Measurements from ENCODE around the gene MEPCE.

Gene MEPCE

DNA sequence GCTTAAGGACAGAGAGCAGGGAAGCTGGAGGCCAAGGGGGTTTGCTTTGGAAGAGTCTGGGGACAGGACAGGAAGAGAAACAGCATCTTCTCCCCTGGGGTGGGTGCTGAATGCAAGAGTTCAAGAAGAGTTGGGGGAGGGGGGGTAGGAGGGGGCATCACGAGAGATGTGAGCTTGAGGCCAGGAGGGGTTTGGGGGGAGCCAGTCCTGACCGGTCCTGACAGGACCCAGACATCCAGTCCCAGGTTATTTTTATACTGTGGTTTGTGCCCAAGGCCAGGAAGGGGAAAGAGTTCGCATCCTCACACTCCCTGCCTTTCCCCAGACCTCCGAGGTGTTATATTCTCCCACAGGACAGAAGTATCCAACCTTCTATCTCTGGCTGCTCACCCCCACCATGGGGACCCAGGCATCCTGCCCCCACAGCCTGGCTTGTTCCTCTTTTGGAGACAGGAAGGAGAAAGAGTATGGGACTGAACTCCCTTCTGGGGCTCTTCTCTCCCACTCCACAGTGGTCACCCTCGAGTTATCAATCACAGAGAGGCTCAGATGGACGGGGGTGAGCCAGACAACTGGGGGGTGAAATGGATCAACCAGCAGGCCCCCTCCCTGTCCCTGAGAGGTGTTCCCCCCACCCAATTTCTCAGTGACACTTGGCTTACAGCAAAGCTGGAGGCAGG is 46.6 kb downstream of the MEPCE start:
- Histone ChIP-seq H3K9me3 (ENCODE audit: control insufficient read depth, low read length) (no peaks in the 10 kb centered on the region), H3K4me3 (ENCODE audit: extremely low read depth, insufficient read depth, low read length, poor library complexity, severe bottlenecking) (peak overlapping the region; percentile 14), H3K36me3 (ENCODE audit: control insufficient read depth, insufficient read depth, low read length) (peaks cover 29% of the 10 kb centered on the region), H3K27ac (ENCODE audit: low read depth, low read length, severe bottlenecking) (no peak overlapping the region), H3K4me1 (ENCODE audit: control insufficient read depth, insufficient read depth, low read length, poor library complexity, severe bottlenecking) (peaks cover 28% of the 10 kb centered on the region)
- WGBS, 2 experiments (ENCODE audit: insufficient coverage in 2 of 2): 31% methylated on average over 3 of the region's 6 CpGs; no CpG with 5 or more reads in 1 of the 2 experiments

DNA sequence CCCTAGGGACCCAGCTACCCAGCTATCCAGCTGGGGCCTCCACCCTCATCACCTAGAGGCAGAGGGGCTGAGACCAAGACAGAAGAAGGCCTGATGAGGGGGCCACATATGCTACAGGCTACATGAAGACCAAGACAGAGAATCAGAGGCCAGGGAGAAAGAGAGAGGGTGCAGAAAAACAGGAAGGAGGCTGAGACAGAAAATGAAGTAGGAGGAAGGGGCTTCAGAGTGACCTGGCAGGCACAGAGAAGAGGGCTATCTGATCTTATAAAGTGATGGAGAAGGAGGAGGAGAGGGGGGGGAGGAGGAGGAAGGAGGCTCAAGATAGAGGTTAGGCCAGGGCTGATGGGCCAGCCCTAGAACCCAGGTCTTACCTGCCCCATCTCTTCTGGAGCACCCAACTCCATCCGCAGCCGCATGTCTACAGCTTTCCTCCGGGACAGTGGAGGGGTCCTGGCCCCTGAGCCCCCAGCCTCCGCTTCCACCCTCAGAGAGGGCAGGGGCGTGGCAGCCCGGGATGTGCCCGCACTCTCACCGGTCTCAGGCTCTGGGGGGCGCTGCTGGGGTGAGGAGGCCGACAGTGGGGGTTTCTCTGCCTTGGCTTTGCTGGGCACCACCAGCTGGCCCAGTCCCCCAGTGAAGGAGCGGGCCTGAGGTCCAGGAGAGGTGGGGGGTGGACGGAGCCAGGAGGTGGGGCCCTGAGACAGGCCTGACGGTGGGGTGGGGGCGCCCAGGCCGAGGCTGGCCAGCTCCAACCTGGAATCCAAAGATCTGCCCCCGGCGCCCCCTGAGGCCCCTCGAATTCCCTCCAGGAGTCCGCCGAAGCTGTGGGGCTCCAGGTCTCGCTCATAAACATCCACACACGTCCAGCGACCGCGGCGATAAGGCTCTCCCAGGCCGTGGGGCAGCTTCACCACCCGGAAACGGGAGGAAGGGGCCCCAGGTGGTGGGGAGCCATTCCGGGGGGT is 47.6 kb downstream of the MEPCE start:
- Histone ChIP-seq H3K4me3 (ENCODE audit: extremely low read depth, insufficient read depth, low read length, poor library complexity, severe bottlenecking) (peak overlapping the region; percentile 90), H3K9me3 (ENCODE audit: control insufficient read depth, low read length) (no peaks in the 10 kb centered on the region), H3K27ac (ENCODE audit: low read depth, low read length, severe bottlenecking) (no peak overlapping the region), H3K36me3 (ENCODE audit: control insufficient read depth, insufficient read depth, low read length) (peaks cover 22% of the 10 kb centered on the region), H3K4me1 (ENCODE audit: control insufficient read depth, insufficient read depth, low read length, poor library complexity, severe bottlenecking) (peaks cover 28% of the 10 kb centered on the region)
- 63 to 64% methylated on average over 16 to 27 of the region's 30 CpGs for WGBS, 2 experiments (ENCODE audit: insufficient coverage in 2 of 2)

DNA sequence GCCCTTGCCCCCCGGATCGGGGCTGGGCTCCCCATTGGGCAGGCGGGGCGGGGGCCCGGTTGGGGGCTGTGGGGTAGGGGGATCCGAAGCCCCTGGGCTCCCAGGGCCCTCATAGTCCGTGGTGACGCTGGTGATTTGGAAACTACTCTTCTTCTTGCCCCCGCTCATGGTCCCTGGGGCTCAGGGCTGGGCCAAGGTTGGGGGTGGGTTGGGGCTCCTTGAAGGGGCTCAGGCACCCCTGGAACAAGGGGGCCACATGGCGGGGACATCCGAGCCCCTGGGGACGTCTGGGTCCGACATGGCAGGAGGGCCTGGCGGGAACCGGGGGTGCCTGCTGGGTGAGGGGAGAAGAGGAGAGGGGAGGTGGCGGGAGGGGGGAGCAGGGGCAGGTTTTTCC is 48.2 kb downstream of the MEPCE start:
- H3K4me3 ChIP-seq (ENCODE audit: extremely low read depth, insufficient read depth, low read length, poor library complexity, severe bottlenecking): peak overlapping the region; percentile 90
- WGBS, 2 experiments (ENCODE audit: insufficient coverage in 2 of 2): 41% methylated on average over 11 of the region's 16 CpGs; no CpG with 5 or more reads in 1 of the 2 experiments
- peaks cover 22% of the 10 kb centered on the region for H3K36me3 ChIP-seq (ENCODE audit: control insufficient read depth, insufficient read depth, low read length)
- H3K9me3 ChIP-seq (ENCODE audit: control insufficient read depth, low read length): no peaks in the 10 kb centered on the region
- H3K27ac ChIP-seq (ENCODE audit: low read depth, low read length, severe bottlenecking): no peak overlapping the region
- H3K4me1 ChIP-seq (ENCODE audit: control insufficient read depth, insufficient read depth, low read length, poor library complexity, severe bottlenecking): peaks cover 25% of the 10 kb centered on the region

DNA sequence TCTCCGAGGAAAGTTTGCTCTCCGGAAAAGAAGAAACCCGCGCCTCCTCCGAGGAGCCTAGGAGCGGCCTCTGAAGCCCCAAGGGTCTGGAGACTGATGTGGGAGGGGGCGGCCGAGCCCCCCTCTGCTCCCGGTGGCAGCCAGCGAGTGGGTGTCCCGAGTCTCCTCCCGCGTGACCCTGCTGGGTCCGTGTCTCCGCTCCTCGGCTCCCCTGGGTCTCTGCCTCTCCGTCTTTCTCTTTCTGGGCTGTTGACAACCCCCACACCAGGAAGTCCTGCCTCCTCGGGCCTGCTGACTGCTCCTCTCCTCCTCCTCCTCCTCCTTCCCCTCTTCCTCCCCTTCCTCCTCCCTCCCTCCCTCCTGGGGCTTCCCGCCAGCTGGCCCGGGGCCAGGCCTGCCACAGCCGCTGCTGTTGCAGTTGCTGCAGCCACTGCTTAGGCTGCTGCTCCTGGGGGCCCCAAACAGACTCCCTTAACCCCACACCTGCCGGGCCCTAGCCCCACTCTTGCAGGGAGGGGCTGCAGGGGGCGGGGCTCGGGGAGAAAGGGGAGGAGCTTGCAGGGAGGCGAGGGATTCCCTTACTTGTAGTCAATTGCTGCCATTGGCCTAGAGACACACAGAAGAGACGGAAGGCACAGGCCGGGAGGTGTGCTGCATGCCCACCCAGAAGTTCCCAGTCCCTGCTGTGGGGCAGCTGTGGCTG is 49.5 kb downstream of the MEPCE start, which contains the start of gene TSC22D4:
Gene TSC22D4, minus strand, starts transcription at position 257 of the 703 bp plus-strand sequence. CDS start 1,176 bp downstream, outside the sequence.
- H3K4me1 ChIP-seq (ENCODE audit: control insufficient read depth, insufficient read depth, low read length, poor library complexity, severe bottlenecking): peaks cover 21% of the 10 kb centered on the region
- peak within 1 kb of the TSS; percentile 90 for H3K4me3 ChIP-seq (ENCODE audit: extremely low read depth, insufficient read depth, low read length, poor library complexity, severe bottlenecking)
- H3K27ac ChIP-seq (ENCODE audit: low read depth, low read length, severe bottlenecking): peak within 1 kb of the TSS; percentile 36
- 0 to 3% methylated on average over 22 to 24 of the region's 27 CpGs for WGBS, 2 experiments (ENCODE audit: insufficient coverage in 2 of 2)
- no peaks in the 10 kb centered on the region for H3K9me3 ChIP-seq (ENCODE audit: control insufficient read depth, low read length)
- peaks cover 16% of the 10 kb centered on the region for H3K36me3 ChIP-seq (ENCODE audit: control insufficient read depth, insufficient read depth, low read length)

DNA sequence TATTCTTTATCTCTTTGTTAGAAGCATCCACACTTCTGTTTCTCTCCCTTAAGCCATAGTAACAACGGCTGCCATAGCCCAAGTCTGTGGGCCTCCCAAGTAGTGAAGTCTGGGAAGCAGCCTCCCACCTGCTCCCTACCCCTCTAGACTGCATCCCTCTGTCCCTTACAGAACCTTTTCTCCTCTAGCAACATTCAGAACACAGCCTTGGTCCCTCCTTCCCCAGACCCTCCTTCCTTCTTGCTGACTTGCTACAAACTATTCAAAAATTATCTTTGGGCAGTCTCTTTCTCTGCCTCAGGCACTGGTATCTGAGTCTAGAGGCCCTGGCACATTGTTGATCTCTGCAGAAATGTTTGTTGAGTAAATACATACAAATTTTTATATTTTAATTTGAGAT is 51.8 kb downstream of the MEPCE start:
- Histone ChIP-seq H3K27ac (ENCODE audit: low read depth, low read length, severe bottlenecking) (no peak overlapping the region), H3K4me1 (ENCODE audit: control insufficient read depth, insufficient read depth, low read length, poor library complexity, severe bottlenecking) (peaks cover 22% of the 10 kb centered on the region), H3K9me3 (ENCODE audit: control insufficient read depth, low read length) (no peaks in the 10 kb centered on the region), H3K4me3 (ENCODE audit: extremely low read depth, insufficient read depth, low read length, poor library complexity, severe bottlenecking) (no peak overlapping the region), H3K36me3 (ENCODE audit: control insufficient read depth, insufficient read depth, low read length) (peaks cover 5% of the 10 kb centered on the region)
- 100% methylated on average over 1 of the region's 1 CpG for WGBS, 2 experiments (ENCODE audit: insufficient coverage in 2 of 2)

DNA sequence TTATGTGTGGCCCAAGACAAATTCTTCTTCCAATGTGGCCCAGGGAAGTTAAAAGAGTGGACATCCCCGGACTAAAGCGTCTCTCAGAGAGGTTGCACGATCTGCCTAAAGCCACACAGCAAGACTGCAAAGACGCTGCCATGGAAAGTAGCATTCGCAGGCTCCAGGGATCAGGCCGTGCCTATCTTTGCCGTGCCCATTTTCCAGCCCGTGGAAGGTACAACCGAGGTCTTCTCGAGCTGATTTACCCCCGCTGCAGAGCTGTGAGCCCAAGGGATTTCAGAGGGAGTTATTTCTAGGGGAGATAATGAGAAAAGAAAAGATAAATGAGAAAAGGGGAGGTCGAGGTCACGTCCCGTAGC is 53.1 kb downstream of the MEPCE start:
- Histone ChIP-seq H3K9me3 (ENCODE audit: control insufficient read depth, low read length) (no peaks in the 10 kb centered on the region), H3K4me3 (ENCODE audit: extremely low read depth, insufficient read depth, low read length, poor library complexity, severe bottlenecking) (peak overlapping the region; percentile 57), H3K4me1 (ENCODE audit: control insufficient read depth, insufficient read depth, low read length, poor library complexity, severe bottlenecking) (peaks cover 19% of the 10 kb centered on the region), H3K27ac (ENCODE audit: low read depth, low read length, severe bottlenecking) (no peak overlapping the region), H3K36me3 (ENCODE audit: control insufficient read depth, insufficient read depth, low read length) (no peaks in the 10 kb centered on the region)
- 62 to 70% methylated on average over 14 of the region's 14 CpGs for WGBS, 2 experiments (ENCODE audit: insufficient coverage in 2 of 2)

DNA sequence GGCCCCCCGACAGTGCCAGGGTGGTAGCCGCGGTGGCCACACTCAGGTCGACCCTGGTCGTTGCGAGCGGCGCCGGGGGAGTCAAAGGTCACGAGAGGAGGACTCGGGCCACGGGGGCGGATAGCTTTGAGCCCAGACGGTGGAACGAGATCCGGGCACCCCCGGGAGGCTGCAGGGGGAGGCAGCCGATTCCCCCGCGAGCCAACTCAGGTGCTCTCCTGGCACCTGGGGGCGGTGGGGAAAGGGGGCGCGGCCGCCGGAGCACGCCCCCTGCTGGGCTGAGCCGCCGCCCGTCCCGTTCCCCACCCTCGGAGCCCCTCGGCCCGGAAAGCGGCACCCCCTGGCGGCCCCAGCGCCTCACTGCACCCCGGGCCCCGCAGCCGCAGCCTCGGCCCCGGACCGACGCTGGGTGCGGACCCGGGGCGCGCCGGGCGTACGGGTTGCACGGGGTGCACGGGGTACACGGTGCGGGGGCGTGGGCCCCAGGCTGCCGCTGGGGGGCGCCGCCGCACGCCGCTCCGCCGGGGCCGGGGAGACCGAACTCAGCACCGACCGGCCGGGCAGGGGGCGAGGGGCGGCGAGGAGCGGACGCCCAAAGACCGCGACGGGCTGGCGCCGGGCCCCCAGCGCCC is 53.6 kb downstream of the MEPCE start:
- Histone ChIP-seq H3K27ac (ENCODE audit: low read depth, low read length, severe bottlenecking) (no peak overlapping the region), H3K4me1 (ENCODE audit: control insufficient read depth, insufficient read depth, low read length, poor library complexity, severe bottlenecking) (peaks cover 18% of the 10 kb centered on the region), H3K4me3 (ENCODE audit: extremely low read depth, insufficient read depth, low read length, poor library complexity, severe bottlenecking) (peak overlapping the region; percentile 57), H3K9me3 (ENCODE audit: control insufficient read depth, low read length) (no peaks in the 10 kb centered on the region), H3K36me3 (ENCODE audit: control insufficient read depth, insufficient read depth, low read length) (peaks cover 3% of the 10 kb centered on the region)
- 1 to 2% methylated on average over 43 to 68 of the region's 79 CpGs for WGBS, 2 experiments (ENCODE audit: insufficient coverage in 2 of 2)
